HG03045 (cell line): ENCODE data around the gene SIRPD.
A peak's percentile ranks its signal among the peaks of the same experiment; 100 is the strongest.

Source experiments
- ATAC-seq: cut with Tn5 transposase; IDR thresholded peaks from one replicate; pipeline ENCODE4 v1.9.1; 2021; ENCODE audit warnings: mild to moderate bottlenecking, moderate library complexity; ENCODE audit not compliant: unreplicated experiment

The SIRPD gene

DNA sequence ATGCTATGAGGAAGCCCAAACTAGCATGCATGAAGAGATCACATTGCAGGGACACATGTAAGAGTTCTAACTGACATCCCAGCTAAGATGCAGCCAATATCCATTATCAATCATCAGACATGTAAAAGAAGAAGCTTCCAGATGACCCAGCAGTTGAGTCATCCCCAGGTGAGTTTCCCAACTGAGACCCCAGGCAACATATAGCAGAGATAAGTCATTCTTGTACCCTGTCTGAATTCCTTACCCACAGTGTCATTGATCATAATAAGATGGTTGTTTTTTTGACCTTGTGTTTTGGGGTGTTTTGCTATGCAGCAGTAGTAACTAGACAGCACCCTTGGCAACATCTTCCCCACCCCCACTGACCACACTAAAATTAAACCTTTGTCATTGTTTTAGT lies 18.9 kb downstream of the SIRPD start:
- no peak for ATAC-seq

DNA sequence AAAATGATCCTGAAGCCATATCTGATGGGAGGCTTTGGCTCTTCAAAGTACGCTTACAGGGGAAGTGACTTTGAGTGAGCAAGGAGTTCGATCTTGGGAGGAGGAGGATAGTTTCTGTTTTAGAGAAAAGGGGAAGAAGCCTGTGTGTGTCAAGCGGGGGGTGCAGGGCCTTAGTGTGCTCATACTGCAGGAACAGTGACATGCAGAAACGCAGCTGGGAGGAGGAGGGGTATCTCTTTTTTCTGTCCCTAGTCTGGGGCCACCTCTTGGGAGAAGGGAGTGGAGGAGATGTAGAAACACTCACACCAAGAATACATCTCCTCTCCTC lies 19.8 kb downstream of the SIRPD start:
- ATAC-seq, result no peak

DNA sequence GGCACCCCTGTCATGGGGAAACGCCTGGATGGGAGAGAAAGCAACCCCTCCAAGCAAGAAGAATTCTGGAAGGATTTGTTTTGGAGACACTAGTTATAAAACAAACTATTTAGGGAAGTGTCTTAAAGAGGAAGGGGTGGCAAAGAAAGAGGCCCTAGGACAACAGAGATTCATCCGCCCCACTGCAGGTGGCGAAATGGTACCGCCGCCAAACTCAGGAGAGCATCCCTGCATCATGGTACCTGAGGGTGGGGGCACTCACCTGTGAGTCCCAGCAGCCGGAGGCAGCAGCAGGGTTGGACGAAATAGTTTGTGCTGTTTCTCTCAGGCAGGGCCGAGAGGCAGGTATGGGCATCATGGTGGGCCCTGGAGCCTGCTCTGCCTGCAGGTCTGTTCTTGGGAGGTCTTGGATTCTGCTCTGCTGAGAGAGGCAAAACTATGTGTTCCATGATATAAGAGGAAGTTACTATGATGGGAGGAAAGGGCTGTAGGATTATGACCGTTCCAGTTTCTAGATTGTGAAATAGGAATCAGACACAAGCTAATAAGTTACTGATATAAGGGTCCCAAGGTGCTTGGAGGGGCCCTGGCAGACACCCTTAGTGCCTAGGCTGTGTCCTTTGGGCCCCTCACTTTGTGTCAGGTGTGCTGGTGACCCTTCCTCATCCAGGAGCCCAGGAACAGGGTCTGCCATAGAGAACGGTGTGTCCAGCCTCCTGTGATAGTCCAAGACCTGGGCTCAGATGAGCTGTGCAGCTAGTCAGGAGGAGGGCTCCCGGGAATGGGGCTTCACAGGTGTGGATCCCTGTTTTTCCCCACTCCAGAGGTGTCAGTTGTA lies 20.4 kb downstream of the SIRPD start:
- no peak for ATAC-seq

DNA sequence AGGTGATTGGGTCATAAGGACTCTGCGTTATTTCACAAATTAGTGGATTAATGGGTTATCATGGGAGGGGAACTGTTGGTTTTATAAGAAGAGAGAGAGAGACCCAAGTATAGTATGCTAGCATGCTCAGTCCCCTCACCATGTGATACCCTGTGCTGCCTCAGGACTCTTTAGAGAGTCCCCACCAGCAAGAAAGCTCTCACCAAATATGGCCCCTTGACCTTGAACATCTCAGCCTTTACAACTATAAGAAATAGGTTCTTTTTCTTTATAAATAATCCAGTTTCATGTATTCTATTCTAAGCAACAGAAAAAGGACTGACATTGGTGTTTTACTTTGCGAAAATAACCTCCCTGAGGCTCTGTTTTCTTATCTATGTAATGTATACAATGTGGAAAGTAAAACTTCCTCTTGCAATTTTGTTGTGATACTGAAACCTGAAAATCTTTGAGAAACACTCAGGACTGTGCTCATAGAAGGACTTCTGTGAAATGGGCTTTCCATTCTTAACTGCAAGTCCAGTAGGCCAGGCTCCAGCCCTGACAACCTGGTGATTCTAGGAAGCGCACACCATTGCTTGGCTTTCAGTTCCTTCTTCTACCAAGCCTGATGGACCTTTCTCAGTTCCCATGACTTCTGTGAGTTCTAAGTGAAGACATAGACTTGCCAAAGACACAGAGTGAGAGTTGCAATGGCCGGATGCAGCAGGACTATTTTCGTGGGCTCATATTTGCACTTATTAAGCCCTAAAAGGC lies 21.9 kb downstream of the SIRPD start:
- peak; percentile 80 for ATAC-seq

DNA sequence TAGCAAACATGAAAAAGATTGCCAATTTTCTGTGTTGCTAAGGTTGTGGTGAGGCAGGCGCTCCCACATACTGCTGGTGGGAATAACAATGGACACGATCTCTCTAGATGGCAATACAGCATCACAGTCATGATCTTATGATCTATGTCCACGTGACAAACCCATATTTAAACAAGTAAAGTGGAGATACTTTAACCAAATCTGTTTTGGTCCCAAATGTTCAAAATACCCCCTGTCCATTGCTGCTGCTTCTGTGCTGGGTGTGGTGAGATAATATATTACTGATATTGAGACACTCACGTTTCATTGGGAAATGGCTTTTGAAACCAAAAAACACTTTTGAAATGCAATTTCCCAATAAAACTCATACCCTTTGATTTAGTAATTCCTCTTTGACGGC lies 23.0 kb downstream of the SIRPD start:
- ATAC-seq, result no peak

DNA sequence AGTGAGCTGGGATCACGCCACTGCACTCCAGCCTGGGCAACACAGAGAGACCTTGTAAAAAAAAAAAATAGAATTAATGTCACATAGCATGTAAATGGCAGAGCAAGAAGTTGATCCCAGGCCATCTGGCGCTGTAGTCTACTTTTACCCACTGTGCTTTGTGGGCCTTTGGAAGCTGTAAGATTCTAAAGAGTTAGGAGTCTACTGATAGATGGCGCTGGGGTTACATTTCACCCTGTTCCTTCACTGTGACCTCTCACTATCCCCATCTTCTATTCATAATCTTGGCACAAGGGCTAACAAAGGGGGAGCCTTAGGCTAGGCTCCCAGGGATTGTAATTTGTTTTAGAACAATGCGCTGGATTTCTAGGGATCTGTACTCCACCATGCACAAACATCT lies 24.4 kb downstream of the SIRPD start:
- no peak for ATAC-seq

DNA sequence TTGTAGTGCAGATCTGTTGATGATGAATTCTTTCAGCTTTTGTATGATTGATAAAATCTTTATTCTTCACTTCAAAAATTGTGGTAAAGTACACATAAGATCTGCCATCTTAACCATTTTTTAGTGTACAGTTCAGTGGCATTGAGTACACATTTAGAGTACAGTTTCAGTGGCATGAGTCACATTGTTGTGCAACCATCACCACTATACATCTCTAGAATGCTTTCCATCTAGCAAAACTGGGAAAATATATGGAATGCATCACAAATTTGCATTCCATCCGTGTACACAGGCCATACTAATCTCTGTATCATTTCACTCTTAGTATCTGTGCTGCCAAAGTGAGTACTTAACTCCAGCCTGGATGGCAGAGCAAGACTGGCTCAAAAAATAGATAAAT lies 28.7 kb downstream of the SIRPD start:
- no peak for ATAC-seq

DNA sequence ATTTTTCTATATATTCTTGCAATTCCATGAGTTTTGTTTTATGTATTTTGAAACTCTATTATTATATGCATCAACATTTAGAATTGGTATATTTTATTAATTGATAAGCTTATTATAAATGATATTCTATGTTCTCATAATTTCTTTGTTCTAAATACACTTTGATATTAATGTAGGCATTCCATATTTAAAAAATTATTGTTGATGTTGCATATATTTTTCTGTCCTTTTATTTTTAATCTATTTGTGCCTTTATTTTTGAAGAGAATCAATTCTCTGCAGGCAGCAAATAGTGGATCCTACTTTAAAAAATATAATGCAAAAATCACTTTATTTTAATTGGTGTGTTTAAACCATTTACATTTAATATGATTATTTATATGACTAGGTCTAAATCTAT lies 29.6 kb downstream of the SIRPD start:
- no peak for ATAC-seq

DNA sequence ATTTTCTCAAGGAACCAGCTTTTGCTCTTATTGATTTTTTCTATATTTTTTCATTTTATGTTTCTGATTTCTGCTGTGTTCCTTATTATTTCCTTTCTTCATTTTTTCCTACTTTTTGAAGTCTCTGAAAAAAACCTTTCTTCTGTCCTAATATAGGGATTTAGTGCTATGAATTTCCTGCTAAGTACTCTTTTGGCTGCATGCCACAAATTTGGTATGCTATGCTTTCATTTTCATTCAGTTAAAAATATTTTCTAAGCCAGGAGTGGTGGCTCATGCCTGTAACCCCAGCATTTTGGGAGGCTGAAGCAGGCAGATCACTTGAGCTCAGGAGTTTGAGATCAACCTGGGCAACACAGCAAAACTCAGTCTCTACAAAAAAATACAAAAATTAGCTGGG lies 30.6 kb downstream of the SIRPD start:
- no peak for ATAC-seq

DNA sequence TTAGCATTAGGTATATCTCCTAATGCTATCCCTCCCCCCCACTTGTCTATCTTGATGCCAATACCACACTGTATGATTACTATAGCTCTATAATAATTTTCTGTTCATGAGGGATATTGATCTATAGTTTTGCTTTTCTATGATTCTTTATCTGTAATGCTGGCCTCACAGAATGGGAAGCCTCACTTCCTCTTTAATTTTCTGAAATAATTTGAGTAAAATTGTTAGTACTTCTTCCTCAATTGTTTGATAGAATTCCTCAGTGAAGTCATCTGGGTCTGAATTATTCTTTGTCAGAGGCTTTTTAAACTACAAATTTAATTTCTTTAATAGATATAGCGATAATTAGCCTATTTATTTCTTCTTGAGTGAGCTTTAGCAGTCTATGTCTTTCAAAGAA lies 31.2 kb downstream of the SIRPD start:
- no peak for ATAC-seq

DNA sequence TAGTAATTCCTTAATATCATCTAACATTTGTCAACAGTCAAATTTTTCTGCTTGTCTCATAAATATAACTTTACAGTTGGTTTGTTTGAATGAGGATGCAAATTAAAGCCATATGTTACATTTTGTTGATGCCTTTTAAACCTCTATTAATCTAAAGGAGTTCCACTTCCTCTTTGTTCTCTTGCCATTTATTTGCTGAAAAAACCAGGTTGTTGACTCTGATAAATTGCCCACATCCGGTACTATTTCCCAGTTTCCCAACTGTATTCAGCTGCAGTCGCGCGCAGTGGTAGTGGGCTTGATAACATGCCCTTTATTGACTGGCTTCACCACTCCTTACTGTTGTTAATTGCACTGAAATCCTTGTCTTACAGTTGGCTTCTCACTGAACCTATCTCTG lies 33.5 kb downstream of the SIRPD start:
- no peak for ATAC-seq

DNA sequence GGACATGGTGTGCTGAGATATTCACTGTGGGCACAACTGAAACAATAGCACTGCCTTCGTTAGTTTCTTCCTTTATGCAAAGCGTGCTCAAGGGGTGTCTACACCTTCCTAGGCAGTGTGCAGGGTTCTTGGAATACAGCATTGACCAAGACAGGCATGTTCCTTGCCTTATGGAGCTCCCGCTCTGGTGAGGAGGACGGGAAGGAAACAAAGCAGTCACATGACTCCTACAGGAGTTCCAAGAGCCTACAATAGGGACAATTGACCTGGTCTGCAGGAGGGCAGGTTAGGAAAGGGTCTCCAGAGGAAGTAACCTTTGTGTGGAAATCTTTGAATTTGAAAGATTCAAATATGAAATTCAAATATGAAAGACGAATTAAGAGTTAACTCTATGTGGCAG lies 40.5 kb downstream of the SIRPD start:
- ATAC-seq, result no peak

DNA sequence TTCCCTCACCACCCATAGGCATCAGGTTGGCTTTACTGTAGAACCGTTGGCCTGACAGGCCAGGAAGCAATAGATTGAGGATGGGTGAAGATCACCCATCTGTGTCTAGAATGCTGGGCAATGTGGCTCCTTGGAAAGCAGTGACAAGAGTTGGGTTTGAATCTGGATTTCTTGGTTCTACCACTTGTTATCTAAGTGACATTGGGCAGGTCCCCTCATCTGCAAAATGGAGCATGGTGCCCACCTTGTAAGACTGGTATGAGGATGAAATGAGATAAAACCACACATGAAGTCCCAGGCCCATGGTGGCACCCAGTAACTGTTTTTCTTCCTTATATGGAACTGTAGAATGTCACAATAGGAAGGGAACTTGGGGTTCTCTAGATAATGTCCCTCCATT lies 43.7 kb downstream of the SIRPD start:
- ATAC-seq, result no peak

DNA sequence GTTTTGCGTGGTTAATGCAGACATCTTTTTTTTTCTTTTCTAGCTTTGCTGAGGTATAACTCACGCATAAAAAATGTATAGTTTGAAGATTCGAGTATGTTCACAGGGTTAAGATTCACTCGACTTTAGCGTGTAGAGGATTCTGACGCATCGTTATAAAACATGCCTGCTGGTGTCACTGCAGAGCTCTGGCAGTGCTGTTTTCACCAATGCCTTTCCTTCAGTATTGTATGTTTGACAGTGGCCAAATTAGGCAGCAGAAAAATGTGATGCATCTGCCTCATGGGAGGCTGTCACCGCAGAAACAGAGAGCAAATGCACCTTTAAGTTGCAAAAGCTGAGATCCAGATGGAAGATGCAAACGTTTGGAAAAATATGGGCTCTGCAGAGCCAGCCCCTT lies 48.3 kb downstream of the SIRPD start:
- no peak for ATAC-seq

DNA sequence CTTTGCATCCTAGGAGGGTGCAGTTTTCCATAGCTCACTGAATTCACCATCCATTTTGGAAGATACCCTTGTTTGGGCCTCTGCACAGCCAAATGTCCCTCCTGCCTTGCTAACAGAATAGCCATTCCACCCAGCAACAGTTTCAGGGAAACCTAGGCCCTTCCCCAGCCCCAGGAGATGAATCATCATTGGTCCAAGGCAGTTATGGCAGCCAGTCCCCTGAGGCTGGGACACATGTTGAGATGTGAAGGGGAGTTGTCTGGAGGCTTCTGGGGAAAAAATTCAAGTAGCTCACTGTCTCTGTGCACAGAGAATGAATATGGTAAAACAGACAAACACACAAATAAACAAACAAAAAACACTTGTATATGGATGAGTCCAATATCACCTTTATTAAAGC lies 48.9 kb downstream of the SIRPD start:
- ATAC-seq, result no peak

DNA sequence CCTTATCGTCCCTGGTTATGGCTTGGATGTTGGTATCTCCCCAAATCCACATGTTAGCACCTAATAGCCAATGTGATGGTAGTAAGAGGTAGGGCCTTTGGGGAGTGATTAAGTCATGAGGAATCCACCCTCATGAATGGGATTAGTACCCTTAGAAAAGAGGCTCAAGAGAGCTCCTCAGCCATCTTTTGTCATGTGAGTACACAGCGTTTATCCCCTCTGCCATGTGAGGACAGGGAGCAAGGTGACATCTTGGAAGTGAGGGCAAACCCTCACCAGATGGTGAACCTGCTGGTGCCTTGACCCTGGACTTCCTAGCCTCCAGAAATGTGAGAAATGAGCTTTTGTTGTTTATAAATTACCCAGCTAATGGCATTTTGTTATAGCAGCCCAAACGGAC lies 50.2 kb downstream of the SIRPD start:
- ATAC-seq, result no peak

DNA sequence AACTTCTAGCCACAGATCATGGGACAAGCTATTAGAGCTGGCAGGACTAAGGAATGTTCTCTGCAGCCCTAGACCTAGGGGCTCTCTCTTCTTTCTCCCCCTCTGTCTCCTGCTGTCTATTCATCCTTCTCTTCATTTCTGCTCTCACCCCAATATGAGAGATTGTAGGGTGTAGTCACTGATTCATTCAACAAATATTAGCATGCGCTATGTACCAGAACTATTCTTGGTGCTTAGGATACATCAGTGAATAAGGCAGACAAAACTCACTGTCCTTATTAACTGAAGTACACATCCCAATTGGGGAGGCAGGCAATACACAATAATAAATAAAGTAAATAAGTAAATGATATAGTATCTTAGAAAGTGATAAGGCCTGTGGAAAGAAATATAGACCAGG lies 51.6 kb downstream of the SIRPD start:
- no peak for ATAC-seq

DNA sequence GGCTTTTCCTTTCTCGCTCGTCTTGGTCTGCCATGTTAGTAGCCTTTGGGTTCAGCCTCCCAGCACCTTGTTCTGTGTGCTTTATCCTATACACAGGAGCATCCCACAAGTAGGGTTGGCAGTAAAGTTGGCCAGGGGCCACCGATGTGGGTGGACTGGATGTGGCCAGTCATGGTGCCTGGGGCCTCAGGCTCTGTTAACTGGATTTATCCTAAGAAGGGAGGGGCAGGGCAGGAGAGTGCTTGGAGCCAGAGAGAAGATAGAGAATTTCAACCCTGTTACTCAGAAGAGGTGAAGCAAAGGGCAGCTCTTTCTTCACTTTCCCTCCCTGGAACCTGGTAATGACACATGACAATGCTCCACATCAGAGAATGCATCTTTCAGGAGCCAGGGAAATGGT lies 52.1 kb downstream of the SIRPD start:
- ATAC-seq, result no peak

DNA sequence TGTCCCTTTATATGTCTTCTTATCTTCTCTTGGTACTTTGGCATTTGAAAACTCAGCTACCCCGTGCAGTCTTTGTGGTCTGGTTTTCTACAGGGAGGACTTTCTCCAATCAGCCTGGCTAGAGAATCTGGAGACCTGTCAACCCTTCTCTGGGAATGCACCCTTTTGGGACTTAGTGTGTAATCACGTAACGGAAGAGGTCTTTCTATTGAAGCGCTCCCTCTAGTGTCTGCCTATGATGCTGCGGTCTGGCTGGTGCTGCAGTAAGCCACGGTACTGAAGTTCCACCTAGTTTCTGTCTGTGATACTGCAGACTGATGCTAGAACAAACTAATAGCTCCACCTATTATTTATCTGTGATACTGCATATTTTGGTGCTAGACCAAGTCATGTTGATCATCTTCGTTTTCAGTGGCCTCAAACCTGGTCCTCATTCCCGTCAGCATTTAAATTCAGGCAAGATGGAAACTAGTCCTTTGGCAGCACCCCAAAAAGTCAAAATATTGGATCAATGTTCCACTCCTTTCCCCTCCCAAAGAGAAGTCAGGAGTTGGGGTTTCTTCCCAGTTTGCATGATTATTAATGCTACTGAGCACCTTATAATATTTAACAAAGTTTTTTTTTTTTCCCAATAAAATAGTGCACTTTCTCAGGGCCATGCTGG lies 53.8 kb downstream of the SIRPD start:
- ATAC-seq, result peak; percentile 84

DNA sequence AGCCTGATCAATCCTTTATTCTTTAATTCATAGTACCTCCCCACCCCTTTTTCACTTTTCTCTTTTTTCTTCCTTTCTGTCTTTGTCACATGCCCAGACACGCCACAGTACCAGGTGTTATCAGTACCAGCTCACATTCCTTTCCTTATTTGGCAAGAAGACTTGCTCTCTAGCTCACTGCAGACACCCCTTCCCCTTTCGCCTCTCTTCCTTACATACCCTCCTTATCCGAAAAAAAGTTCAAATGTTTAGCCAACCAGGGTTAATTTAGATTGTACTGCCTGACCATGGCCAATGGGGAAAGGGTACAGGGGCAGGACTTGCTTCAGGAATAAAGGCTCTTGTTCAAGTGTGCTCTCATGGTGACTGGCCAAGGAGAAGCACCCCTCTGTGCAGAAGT lies 57.0 kb downstream of the SIRPD start:
- ATAC-seq, result no peak

DNA sequence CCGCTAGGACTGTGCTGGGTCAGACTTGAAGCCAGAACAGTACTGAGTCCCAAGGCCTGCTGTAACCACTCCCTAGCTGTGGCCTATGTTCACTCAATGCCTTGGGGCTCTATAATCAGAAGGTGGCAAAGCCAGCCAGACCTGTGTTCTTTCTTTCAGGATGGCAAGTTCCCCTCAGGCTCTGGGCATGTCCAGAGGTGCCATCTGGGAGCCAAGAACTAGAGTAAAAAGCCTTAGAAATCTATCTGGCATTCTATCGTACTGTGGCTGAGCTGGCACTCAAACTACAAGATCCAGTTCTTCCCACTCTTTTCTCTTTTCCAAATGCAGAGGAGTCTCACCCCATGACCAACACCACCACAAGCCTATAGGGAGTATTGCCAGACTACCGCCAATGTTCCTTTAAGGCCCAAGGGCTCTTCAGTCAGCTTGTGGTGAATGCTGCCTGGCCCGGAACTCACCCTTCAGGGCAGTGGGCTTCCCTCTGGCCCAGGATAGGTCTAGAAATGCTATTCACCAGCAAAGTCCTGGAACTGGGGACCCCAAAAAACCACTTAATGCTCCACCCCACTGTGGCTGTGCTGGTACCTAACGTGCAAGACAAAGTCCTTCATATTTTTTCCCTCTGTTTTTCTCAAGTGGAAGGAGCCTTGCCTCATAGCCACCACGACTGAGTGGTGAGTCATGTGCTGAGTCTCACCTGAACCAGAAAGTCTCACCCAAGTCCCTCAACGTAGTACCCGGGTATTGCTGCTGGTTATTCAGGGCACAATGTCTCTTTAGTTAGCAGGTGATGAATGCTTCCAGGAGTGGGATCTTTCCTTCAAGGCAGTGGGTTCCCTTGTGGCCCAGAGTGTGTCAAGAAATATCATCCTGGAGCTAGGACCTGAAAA lies 57.7 kb downstream of the SIRPD start:
- ATAC-seq, result no peak
